ENCODE measurements around the gene NR2F2. TPM values are rescaled to one million over a fixed set of nuclear protein-coding genes. Genes with fewer than 3 reads are reported as not detected.
"Not testable (repeated sequence)": the region's sequence is repeated elsewhere in the genome, so short reads cannot be mapped to it uniquely, and the experiment has no call there.

NR2F2 gene
- total RNA-seq, 6 donors from 2014 or later: 10.8 to 64.7 (median 30.1) TPM

DNA sequence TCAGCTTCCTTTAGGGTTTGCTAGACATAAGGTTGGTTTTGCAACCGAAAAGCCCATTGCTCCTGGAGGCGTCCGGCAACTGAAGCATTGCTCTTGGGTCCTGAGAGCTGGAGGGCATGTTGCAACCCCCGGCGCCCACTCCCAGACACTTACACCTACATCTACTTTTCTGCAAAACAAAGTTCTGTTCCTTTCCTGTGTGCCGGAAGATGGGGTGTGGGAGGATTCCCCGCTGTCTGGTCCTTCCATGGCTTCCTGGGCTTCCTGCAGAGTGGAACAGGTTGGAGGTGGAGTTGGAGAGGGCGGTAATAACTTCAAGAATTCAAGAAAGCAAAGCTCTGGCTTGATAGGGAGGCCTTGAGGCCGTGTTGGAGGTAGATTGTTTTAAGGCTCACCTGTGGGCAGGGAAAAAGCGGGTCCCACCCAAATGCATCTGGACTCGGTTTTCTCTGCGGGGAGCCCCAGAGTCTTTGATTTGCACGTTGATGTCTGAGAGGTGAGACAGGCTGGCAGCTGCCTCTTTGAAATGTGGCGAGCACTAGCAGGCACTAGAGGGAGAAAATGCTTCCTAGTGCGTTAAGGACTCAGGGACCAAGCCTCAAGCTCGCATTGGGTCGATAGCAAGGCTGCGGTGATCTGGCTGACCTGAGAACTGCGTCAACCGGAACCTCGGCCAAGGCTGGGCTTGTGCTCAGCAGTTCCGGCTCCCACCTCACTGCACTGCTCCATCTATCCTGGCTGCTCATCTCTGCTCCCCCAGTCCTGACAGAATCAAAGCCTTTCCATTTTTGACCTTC, 39.5 kb downstream of the NR2F2 start:
- 66 to 76% methylated on average over 15 to 22 of the region's 22 CpGs for WGBS, 2 donors
- Histone ChIP-seq H3K9me3 (no peaks in the 10 kb centered on the region), H3K27ac (no peak overlapping the region), H3K36me3 (no peaks in the 10 kb centered on the region), H3K4me1 (peaks cover 0 to 24% (median 7%) of the 10 kb centered on the region in 4 donors), H3K27me3 (peaks cover 0 to 29% (median 10%) of the 10 kb centered on the region in 4 donors), H3K4me3 (no peak overlapping the region)
- ATAC-seq (ENCODE audit: low FRiP score in 2 of 2): no peak
- DNase-seq: no peak
- TF ChIP-seq, protein P1, sequence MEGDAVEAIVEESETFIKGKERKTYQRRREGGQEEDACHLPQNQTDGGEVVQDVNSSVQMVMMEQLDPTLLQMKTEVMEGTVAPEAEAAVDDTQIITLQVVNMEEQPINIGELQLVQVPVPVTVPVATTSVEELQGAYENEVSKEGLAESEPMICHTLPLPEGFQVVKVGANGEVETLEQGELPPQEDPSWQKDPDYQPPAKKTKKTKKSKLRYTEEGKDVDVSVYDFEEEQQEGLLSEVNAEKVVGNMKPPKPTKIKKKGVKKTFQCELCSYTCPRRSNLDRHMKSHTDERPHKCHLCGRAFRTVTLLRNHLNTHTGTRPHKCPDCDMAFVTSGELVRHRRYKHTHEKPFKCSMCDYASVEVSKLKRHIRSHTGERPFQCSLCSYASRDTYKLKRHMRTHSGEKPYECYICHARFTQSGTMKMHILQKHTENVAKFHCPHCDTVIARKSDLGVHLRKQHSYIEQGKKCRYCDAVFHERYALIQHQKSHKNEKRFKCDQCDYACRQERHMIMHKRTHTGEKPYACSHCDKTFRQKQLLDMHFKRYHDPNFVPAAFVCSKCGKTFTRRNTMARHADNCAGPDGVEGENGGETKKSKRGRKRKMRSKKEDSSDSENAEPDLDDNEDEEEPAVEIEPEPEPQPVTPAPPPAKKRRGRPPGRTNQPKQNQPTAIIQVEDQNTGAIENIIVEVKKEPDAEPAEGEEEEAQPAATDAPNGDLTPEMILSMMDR (IDR thresholded peaks at IDR 0.05): no peak
- TF ChIP-seq POLR2A (IDR thresholded peaks at IDR 0.05) (no peak), POLR2AphosphoS5 (IDR thresholded peaks at IDR 0.05) (no peak), EP300 (IDR thresholded peaks at IDR 0.05) (no peak)

DNA sequence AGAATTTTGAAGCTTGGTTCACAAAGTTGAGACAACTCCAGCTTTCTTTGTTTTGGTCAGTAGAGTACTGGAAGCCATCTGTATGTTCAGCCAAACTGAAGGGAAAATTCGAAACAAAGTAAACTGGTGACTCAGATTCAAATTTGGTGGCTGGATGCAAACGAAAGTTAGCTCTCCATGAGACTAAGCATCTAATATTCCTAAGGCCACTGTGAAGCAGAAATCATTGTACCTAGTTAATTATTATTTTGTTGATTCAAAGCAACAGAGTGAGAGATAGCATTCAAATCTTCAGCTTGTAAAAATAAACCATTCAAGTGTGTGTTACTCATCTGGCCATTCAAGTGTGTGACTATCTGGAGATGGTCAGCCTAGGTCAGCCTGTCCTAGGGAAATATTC, 42.1 kb downstream of the NR2F2 start:
- peaks cover 0 to 9% (median 7%) of the 10 kb centered on the region in 4 donors for H3K4me1 ChIP-seq
- no peak for ATAC-seq (ENCODE audit: low FRiP score in 2 of 2)
- H3K9me3 ChIP-seq: no peaks in the 10 kb centered on the region
- TF ChIP-seq POLR2A (IDR thresholded peaks at IDR 0.05) (no peak), POLR2AphosphoS5 (IDR thresholded peaks at IDR 0.05) (no peak), EP300 (IDR thresholded peaks at IDR 0.05) (no peak)
- TF ChIP-seq, protein P1 (IDR thresholded peaks at IDR 0.05): no peak
- no peak overlapping the region for H3K27ac ChIP-seq
- no peak overlapping the region for H3K4me3 ChIP-seq
- 86 to 87% methylated on average over 2 of the region's 2 CpGs for WGBS, 2 donors
- H3K36me3 ChIP-seq: no peaks in the 10 kb centered on the region
- DNase-seq: no peak
- peaks cover 0 to 10% (median 3%) of the 10 kb centered on the region in 4 donors for H3K27me3 ChIP-seq

DNA sequence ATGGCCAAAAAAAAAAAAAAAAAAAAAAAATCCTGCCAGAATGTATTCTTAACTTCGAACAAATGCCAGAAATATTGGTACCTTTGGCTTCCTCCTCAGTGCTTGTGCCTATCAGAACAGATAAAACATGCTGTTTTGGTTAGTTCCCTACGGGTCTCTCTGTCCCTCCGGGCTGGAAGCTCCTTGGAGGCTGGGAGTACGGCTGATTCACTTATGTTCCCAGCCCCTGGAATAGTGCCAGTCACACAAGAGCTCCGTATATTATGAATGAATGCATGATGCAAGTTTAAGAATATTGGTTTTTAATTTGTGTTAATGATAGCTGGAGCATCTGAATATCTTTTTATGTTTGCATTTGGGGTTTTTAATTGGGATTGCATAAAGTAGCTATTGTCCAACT, 44.0 kb downstream of the NR2F2 start:
- ATAC-seq (ENCODE audit: low FRiP score in 2 of 2) (no peak), DNase-seq (no peak)
- Histone ChIP-seq H3K9me3 (no peaks in the 10 kb centered on the region), H3K4me3 (no peak overlapping the region), H3K27ac (no peak overlapping the region), H3K36me3 (no peaks in the 10 kb centered on the region), H3K27me3 (no peaks in the 10 kb centered on the region), H3K4me1 (no peaks in the 10 kb centered on the region)
- TF ChIP-seq POLR2AphosphoS5 (IDR thresholded peaks at IDR 0.05) (no peak), POLR2A (IDR thresholded peaks at IDR 0.05) (no peak), EP300 (IDR thresholded peaks at IDR 0.05) (no peak)
- TF ChIP-seq, protein P1 (IDR thresholded peaks at IDR 0.05): no peak
- WGBS, 2 donors: 72 to 73% methylated on average over 5 of the region's 5 CpGs

DNA sequence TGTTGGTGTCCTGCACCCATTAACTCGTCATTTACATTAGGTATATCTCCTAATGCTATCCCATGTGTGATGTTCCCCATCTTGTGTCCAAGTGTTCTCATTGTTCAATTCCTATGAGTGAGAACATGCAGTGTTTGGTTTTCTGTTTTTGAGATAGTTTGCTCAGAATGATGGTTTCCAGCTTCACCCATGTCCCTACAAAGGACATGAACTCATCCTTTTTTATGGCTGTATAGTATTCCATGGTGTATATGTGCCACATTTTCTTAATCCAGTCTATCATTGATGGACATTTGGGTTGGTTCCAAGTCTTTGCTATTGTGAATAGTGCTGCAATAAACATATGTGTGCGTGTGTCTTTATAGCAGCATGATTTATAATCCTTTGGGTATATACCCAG, 49.1 kb downstream of the NR2F2 start:
- not testable (repeated sequence) for H3K4me1 ChIP-seq; H3K27me3 ChIP-seq; H3K27ac ChIP-seq; DNase-seq; ATAC-seq (ENCODE audit: low FRiP score in 2 of 2); H3K9me3 ChIP-seq; H3K4me3 ChIP-seq; H3K36me3 ChIP-seq
- 88 to 89% methylated on average over 1 of the region's 2 CpGs for WGBS, 2 donors

DNA sequence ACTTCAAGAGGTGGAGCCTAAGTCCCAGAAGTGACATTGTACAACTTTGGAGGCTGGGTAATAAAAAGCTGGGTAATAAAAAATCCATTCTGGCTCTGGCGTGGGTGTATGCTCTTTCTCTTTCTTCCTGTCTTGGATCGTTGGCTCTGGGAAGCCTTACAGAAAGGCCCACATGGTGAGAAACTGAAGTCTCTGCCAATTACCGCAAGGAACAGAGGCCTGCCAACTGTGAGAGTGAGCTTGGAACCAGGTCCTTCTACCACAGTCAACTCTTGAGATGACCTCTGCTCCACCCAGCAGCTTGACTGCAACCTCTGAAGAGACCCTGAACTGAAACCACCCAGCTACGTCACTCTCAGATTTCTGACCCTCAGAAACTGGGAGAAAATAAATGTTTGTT, 51.0 kb downstream of the NR2F2 start:
- Histone ChIP-seq H3K27me3 (no peaks in the 10 kb centered on the region), H3K27ac (no peak overlapping the region), H3K9me3 (no peaks in the 10 kb centered on the region), H3K4me1 (no peaks in the 10 kb centered on the region), H3K4me3 (no peak overlapping the region), H3K36me3 (no peaks in the 10 kb centered on the region)
- ATAC-seq (ENCODE audit: low FRiP score in 2 of 2) (no peak), DNase-seq (no peak)
- WGBS, 2 donors: 63 to 72% methylated on average over 4 of the region's 4 CpGs
- TF ChIP-seq, protein P1 (IDR thresholded peaks at IDR 0.05): no peak
- no peak for TF ChIP-seq POLR2A (IDR thresholded peaks at IDR 0.05)
- TF ChIP-seq EP300 (IDR thresholded peaks at IDR 0.05): no peak
- no peak for TF ChIP-seq POLR2AphosphoS5 (IDR thresholded peaks at IDR 0.05)
